ENCODE measurements around the gene BLOC1S6.

DNA sequence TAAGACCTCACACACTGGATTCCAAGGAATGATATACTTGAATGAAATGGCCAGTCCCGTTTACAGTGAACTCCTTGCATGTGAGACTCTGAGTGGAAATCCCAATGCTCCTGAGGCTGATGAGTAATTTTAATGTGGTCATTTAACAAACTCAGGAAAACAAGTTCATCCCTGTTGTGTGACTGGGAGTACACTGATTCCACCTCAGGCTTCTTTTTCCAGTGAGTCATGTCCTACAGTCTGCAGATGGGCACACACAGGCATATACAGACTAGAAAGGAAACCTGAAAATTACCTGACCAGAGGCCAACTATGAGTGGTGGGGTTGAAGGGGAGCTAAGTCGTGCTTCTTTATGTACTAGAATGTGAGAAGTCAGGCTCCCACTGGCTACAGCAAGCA, 53.4 kb downstream of the BLOC1S6 start:
- TF ChIP-seq POLR2A (IDR thresholded peaks at IDR 0.05; ENCODE audit: low read length) (no peak), GATA1 (IDR thresholded peaks at IDR 0.05; ENCODE audit: low read depth, low read length) (no peak)
